Activated naive CD4-positive, alpha-beta T cell treated with anti-CD3 and anti-CD28 coated beads, Interleukin-2, amount 10 ng/mL, durations not matched to agents 7 days and 5 days (primary cell): ENCODE results near the gene CIB4.

ENCODE experiments used
- CTCF ChIA-PET: fragments of 350-600 bp; sonication (Branson Sonifier 250); formaldehyde crosslinking; loops from one replicate; lab custom pipeline; 2021; ENCODE audit warnings: antibody characterized with exemption; lab: Charles Lee
- DNase-seq: peaks from one replicate; pipeline ENCODE4 v3.0.0-alpha.2; 2020
- H3K27ac Mint-ChIP-seq: one replicate; pipeline ENCODE4 v1.8.0; 2021; ENCODE audit warnings: mild to moderate bottlenecking, moderate library complexity, mixed read lengths
- H3K27me3 Mint-ChIP-seq: one replicate; pipeline ENCODE4 v1.8.0; 2021; ENCODE audit warnings: mild to moderate bottlenecking, mixed read lengths
- H3K36me3 Mint-ChIP-seq: one replicate; pipeline ENCODE4 v1.8.0; 2021; ENCODE audit warnings: mixed read lengths
- H3K4me1 Mint-ChIP-seq: one replicate; pipeline ENCODE4 v1.8.0; 2021; ENCODE audit warnings: mixed read lengths
- H3K4me3 Mint-ChIP-seq: one replicate; pipeline ENCODE4 v1.8.0; 2021; ENCODE audit warnings: mild to moderate bottlenecking, moderate library complexity, mixed read lengths
- H3K9me3 Mint-ChIP-seq: one replicate; pipeline ENCODE4 v1.8.0; 2021; ENCODE audit warnings: mixed read lengths

Gene CIB4

GRCh38 chr2:26579025-26579722 lies 62.0 kb downstream of the CIB4 start:
- peaks cover 45% of the 10 kb centered on the region for H3K27me3 Mint-ChIP-seq
- no peak for DNase-seq
- CTCF ChIA-PET, result interaction anchor here (0.9 to 3.5 kb wide), 4 partner anchors 14 to 76 kb away, joined by 3 to 52 read pairs (median 4); no protein-coding TSS in a partner anchor
- H3K9me3 Mint-ChIP-seq, result no peaks in the 10 kb centered on the region
- H3K4me1 Mint-ChIP-seq, result no peaks in the 10 kb centered on the region
- H3K36me3 Mint-ChIP-seq, result no peaks in the 10 kb centered on the region
- no peak overlapping the region for H3K4me3 Mint-ChIP-seq
- no peak overlapping the region for H3K27ac Mint-ChIP-seq

DNA sequence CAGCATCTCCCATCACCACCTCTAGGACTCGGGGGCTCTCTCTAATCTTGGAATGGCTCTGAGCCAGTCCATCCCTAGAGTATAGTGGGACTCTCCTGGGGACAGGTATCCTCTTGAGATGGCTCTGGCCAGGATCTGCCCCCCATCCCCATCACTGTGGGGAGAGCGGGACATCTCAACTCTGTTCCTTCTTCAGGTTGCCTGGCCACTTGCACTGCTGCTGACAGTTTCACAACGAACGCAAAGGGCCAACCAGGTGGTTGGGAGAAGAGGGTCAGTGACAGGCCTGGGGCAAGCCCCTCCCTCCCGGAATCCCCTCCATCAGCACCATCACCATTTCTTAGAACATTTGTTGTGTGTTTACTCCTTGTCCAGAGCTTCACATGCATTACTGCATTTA lies 62.6 kb downstream of the CIB4 start:
- DNase-seq, result no peak
- Mint-ChIP-seq H3K27me3 (peaks cover 45% of the 10 kb centered on the region), H3K9me3 (no peaks in the 10 kb centered on the region), H3K4me3 (no peak overlapping the region), H3K4me1 (no peaks in the 10 kb centered on the region), H3K27ac (no peak overlapping the region), H3K36me3 (no peaks in the 10 kb centered on the region)
- CTCF ChIA-PET, result interaction anchor here (0.8 to 3.5 kb wide), 12 partner anchors 8 to 911 kb away, joined by 3 to 52 read pairs (median 4); no protein-coding TSS in a partner anchor

- CTCF ChIA-PET, result interaction anchor here (0.7 to 3.5 kb wide), 23 partner anchors 9 to 997 kb away, joined by 3 to 52 read pairs (median 4); no protein-coding TSS in a partner anchor
- no peak overlapping the region for H3K27ac Mint-ChIP-seq
- H3K9me3 Mint-ChIP-seq, result no peaks in the 10 kb centered on the region
- no peaks in the 10 kb centered on the region for H3K36me3 Mint-ChIP-seq
- H3K4me3 Mint-ChIP-seq, result no peak overlapping the region
- no peaks in the 10 kb centered on the region for H3K4me1 Mint-ChIP-seq
- H3K27me3 Mint-ChIP-seq, result peaks cover 50% of the 10 kb centered on the region
- DNase-seq, result no peak
Measured at GRCh38 chr2:26578113-26578458, 63.1 kb downstream of the CIB4 start.

GRCh38 chr2:26577442-26578112 lies 63.6 kb downstream of the CIB4 start:
- H3K27me3 Mint-ChIP-seq, result peaks cover 55% of the 10 kb centered on the region
- DNase-seq, result peak; percentile 70

GRCh38 chr2:26576565-26577441 lies 64.4 kb downstream of the CIB4 start:
- Mint-ChIP-seq H3K4me1 (no peaks in the 10 kb centered on the region), H3K4me3 (no peak overlapping the region), H3K27me3 (peaks cover 59% of the 10 kb centered on the region), H3K36me3 (no peaks in the 10 kb centered on the region), H3K27ac (no peak overlapping the region), H3K9me3 (no peaks in the 10 kb centered on the region)
- no peak for DNase-seq
- CTCF ChIA-PET, result interaction anchor here (0.6 to 3.5 kb wide), 16 partner anchors 11 to 996 kb away, joined by 3 to 52 read pairs (median 3); no protein-coding TSS in a partner anchor

More at GRCh38 chr2:26577442-26578112, 63.6 kb downstream of the CIB4 start:
- CTCF ChIA-PET, result interaction anchor here (0.6 to 3.5 kb wide), 29 partner anchors 9 to 996 kb away, joined by 3 to 52 read pairs (median 3); no protein-coding TSS in a partner anchor
- no peaks in the 10 kb centered on the region for H3K9me3 Mint-ChIP-seq
- no peaks in the 10 kb centered on the region for H3K4me1 Mint-ChIP-seq
- H3K27ac Mint-ChIP-seq, result no peak overlapping the region
- H3K4me3 Mint-ChIP-seq, result no peak overlapping the region
- no peaks in the 10 kb centered on the region for H3K36me3 Mint-ChIP-seq

DNA sequence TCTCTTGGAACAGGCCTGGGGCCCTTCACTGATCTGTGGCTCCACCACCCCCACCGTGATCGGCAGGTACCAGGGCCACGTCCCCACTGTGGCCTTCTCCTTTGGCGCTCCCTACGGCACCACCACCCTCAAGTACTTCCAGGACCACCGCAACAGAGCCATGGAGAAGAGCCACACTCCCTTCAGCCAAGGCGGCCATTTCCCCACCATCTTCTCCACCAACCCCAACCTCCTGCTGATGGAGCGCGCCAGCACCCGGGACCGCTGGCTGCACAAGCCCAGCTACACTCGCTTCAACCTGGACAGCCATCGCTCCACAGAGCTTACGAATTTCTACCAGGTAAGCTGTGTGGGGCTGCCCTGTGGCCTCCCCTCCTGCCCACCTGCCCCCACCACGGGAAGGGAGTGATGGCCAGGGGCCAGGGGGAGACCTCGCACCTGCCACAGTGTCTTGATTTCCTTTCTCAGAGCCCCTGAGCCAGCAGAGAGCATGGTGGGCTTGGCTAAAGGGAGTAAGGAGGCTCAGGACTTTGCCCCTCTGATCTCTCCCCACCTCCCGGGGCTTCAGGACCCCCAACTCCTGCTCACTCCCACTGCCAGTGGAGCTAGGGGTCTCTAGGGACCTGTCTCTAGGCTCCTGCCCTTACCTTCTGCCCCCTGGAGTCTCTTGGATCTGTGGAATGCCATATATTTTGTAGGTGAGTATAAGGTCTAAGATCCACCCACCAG lies 65.2 kb downstream of the CIB4 start:
- Mint-ChIP-seq H3K4me1 (no peaks in the 10 kb centered on the region), H3K4me3 (no peak overlapping the region), H3K27ac (no peak overlapping the region), H3K9me3 (no peaks in the 10 kb centered on the region), H3K36me3 (no peaks in the 10 kb centered on the region), H3K27me3 (peaks cover 58% of the 10 kb centered on the region)
- DNase-seq, result no peak
- CTCF ChIA-PET, result interaction anchor here (0.8 to 3.5 kb wide), 5 partner anchors 27 to 170 kb away, joined by 3 to 52 read pairs (median 3); no protein-coding TSS in a partner anchor

- no peak for DNase-seq
- CTCF ChIA-PET, result interaction anchor here (1.0 to 1.8 kb wide), 3 partner anchors 33 to 72 kb away, joined by 3 to 5 read pairs (median 3); no protein-coding TSS in a partner anchor
- Mint-ChIP-seq H3K36me3 (no peaks in the 10 kb centered on the region), H3K27me3 (peaks cover 64% of the 10 kb centered on the region), H3K4me3 (no peak overlapping the region), H3K4me1 (no peaks in the 10 kb centered on the region), H3K27ac (no peak overlapping the region), H3K9me3 (no peaks in the 10 kb centered on the region)
Measured at GRCh38 chr2:26574900-26575560, 66.1 kb downstream of the CIB4 start.

DNA sequence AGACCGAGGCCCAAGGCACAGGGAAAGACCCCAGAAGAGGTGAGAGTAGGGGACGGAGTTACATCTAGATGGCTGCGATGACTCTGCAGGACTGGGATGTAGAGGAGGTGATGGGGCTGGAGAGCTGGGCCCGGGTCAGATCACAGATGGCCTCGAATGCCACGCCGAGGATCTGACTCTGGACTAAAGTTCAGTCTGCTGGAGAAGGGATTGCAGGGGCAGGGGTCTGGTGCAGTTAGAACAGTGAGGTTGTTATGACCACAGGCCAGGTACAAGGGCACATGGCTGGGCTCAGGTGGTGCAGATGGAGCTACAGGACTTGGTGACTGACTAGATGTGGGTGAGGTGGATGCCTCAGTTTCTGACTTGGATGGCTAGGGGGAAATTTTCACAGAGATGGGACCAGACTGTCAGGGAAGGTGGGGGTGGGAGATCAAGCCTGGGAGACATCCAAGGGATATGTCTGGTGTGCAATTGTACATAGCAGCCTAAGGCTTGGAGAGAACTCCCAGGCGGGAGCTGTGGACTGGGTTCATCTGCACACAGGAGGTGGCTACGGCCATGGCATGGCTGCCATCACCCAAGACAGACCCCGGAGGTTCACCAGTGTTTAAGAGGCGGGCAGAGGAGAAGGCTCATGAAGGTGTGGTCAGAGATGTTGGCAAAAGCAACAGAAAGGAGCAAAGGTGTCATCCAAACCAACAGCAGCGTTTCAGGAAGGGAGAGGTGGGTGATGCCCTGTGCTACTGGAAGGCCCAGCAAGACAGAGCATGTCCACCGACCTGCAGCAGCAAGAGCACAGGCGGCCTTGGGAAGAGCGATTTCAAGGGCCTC lies 66.9 kb downstream of the CIB4 start:
- no peak overlapping the region for H3K27ac Mint-ChIP-seq
- DNase-seq, result no peak
- H3K4me3 Mint-ChIP-seq, result no peak overlapping the region
- CTCF ChIA-PET, result interaction anchor here (1.0 to 1.4 kb wide), 2 partner anchors 69 to 72 kb away, joined by 3 to 5 read pairs; no protein-coding TSS in a partner anchor
- H3K9me3 Mint-ChIP-seq, result no peaks in the 10 kb centered on the region
- H3K36me3 Mint-ChIP-seq, result no peaks in the 10 kb centered on the region
- no peaks in the 10 kb centered on the region for H3K4me1 Mint-ChIP-seq
- peaks cover 65% of the 10 kb centered on the region for H3K27me3 Mint-ChIP-seq

GRCh38 chr2:26573241-26573925 lies 67.8 kb downstream of the CIB4 start:
- H3K4me3 Mint-ChIP-seq, result no peak overlapping the region
- no peaks in the 10 kb centered on the region for H3K36me3 Mint-ChIP-seq
- H3K4me1 Mint-ChIP-seq, result no peaks in the 10 kb centered on the region
- peaks cover 64% of the 10 kb centered on the region for H3K27me3 Mint-ChIP-seq
- DNase-seq, result no peak
- no peaks in the 10 kb centered on the region for H3K9me3 Mint-ChIP-seq
- CTCF ChIA-PET, result interaction anchor here (1.4 kb wide), 1 partner anchor 68 kb away, joined by 3 read pairs; no protein-coding TSS in a partner anchor
- H3K27ac Mint-ChIP-seq, result no peak overlapping the region

- H3K27ac Mint-ChIP-seq, result no peak overlapping the region
- no peaks in the 10 kb centered on the region for H3K36me3 Mint-ChIP-seq
- H3K27me3 Mint-ChIP-seq, result peaks cover 63% of the 10 kb centered on the region
- H3K4me3 Mint-ChIP-seq, result no peak overlapping the region
- H3K4me1 Mint-ChIP-seq, result no peaks in the 10 kb centered on the region
- CTCF ChIA-PET, result no interaction called here
- no peaks in the 10 kb centered on the region for H3K9me3 Mint-ChIP-seq
- no peak for DNase-seq
Measured at GRCh38 chr2:26572591-26572990, 68.6 kb downstream of the CIB4 start.

- DNase-seq, result no peak
- H3K36me3 Mint-ChIP-seq, result no peaks in the 10 kb centered on the region
- H3K27ac Mint-ChIP-seq, result no peak overlapping the region
- peaks cover 62% of the 10 kb centered on the region for H3K27me3 Mint-ChIP-seq
- CTCF ChIA-PET, result no interaction called here
- no peaks in the 10 kb centered on the region for H3K9me3 Mint-ChIP-seq
- H3K4me1 Mint-ChIP-seq, result no peaks in the 10 kb centered on the region
- no peak overlapping the region for H3K4me3 Mint-ChIP-seq
Measured at GRCh38 chr2:26571316-26571715, 69.8 kb downstream of the CIB4 start.

GRCh38 chr2:26570083-26570430 lies 71.1 kb downstream of the CIB4 start:
- Mint-ChIP-seq H3K9me3 (no peaks in the 10 kb centered on the region), H3K27ac (no peak overlapping the region), H3K4me3 (no peak overlapping the region), H3K27me3 (peaks cover 66% of the 10 kb centered on the region), H3K4me1 (no peaks in the 10 kb centered on the region), H3K36me3 (no peaks in the 10 kb centered on the region)
- DNase-seq, result peak; percentile 8
- CTCF ChIA-PET, result no interaction called here
